ENCODE measurements around the gene MLX.
A peak's percentile ranks its signal among the peaks of the same experiment; 100 is the strongest.

MLX gene

GRCh38 chr17:42564815-42565522, 1.9 kb upstream of the MLX start:
- H3K27ac Mint-ChIP-seq: peak overlapping the region in 1 of 3 experiments; percentile 33
- no peaks in the 10 kb centered on the region for H3K27me3 Mint-ChIP-seq (ENCODE audit: low read depth)
- no peaks in the 10 kb centered on the region for H3K9me3 Mint-ChIP-seq
- H3K4me3 Mint-ChIP-seq: peak overlapping the region; percentile 71 to 97 (median 95)
- H3K36me3 Mint-ChIP-seq (ENCODE audit: low read depth): peaks cover 17% of the 10 kb centered on the region
- no peak for TF ChIP-seq CTCF (IDR thresholded peaks at IDR 0.05; ENCODE audit: unreplicated experiment in 3 of 3)
- H3K4me1 Mint-ChIP-seq: peaks cover 17% of the 10 kb centered on the region

GRCh38 chr17:42565523-42566214, 1.2 kb upstream of the MLX start:
- Mint-ChIP-seq H3K27me3 (ENCODE audit: low read depth) (no peaks in the 10 kb centered on the region), H3K4me3 (peak overlapping the region; percentile 93 to 97 (median 96)), H3K27ac (peak overlapping the region in 2 of 3 experiments; percentile 75 to 89), H3K9me3 (no peaks in the 10 kb centered on the region), H3K36me3 (ENCODE audit: low read depth) (peaks cover 23% of the 10 kb centered on the region), H3K4me1 (peaks cover 17% of the 10 kb centered on the region)
- no peak for TF ChIP-seq CTCF (IDR thresholded peaks at IDR 0.05; ENCODE audit: unreplicated experiment in 3 of 3)

GRCh38 chr17:42566215-42566882, 551 bp upstream of the MLX start:
- Mint-ChIP-seq H3K4me3 (peak overlapping the region; percentile 93 to 97 (median 96)), H3K27ac (peak overlapping the region; percentile 75 to 89 (median 88)), H3K27me3 (ENCODE audit: low read depth) (no peaks in the 10 kb centered on the region), H3K36me3 (ENCODE audit: low read depth) (peaks cover 30% of the 10 kb centered on the region), H3K4me1 (peaks cover 17% of the 10 kb centered on the region), H3K9me3 (no peaks in the 10 kb centered on the region)
- no peak for TF ChIP-seq CTCF (IDR thresholded peaks at IDR 0.05; ENCODE audit: unreplicated experiment in 3 of 3)

DNA sequence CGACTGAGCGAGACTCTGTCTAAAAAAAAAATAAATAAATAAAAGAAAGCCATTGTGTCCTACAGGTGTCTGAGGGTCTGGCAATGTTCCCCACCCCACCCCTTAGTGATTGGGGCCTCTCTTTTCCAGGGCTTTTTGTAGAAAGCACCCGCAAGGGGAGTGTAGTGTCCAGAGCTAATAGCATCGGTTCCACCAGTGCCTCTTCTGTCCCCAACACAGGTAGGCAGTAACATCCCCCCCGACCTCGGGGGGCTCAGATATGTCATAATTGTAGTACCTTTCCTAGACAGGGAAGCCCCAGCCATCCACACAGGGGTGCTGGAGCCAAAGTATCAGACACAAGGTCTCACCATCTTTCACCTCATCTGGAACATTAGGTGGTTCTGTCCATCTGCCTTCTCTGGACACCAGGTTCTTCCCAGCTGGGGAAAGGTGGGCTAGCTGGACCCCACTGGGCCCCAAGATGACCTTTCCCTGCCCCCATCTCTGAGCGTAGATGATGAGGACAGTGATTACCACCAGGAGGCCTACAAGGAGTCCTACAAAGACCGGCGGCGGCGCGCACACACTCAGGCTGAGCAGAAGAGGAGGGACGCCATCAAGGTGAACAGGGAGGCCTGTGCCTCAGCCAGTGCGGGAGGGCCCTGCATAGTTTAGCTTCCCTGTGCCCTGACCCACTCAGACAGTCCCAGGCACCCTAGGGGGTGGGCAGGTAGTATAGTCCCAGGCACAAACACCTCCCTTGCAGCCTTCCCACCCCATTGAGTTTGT, 1.6 kb downstream of the MLX start:
- Mint-ChIP-seq H3K27ac (no peak overlapping the region), H3K4me3 (peak overlapping the region; percentile 67 to 93 (median 71)), H3K36me3 (ENCODE audit: low read depth) (peaks cover 49% of the 10 kb centered on the region), H3K27me3 (ENCODE audit: low read depth) (no peaks in the 10 kb centered on the region), H3K9me3 (no peaks in the 10 kb centered on the region), H3K4me1 (peaks cover 9% of the 10 kb centered on the region)
- TF ChIP-seq CTCF (IDR thresholded peaks at IDR 0.05; ENCODE audit: unreplicated experiment in 3 of 3): no peak

DNA sequence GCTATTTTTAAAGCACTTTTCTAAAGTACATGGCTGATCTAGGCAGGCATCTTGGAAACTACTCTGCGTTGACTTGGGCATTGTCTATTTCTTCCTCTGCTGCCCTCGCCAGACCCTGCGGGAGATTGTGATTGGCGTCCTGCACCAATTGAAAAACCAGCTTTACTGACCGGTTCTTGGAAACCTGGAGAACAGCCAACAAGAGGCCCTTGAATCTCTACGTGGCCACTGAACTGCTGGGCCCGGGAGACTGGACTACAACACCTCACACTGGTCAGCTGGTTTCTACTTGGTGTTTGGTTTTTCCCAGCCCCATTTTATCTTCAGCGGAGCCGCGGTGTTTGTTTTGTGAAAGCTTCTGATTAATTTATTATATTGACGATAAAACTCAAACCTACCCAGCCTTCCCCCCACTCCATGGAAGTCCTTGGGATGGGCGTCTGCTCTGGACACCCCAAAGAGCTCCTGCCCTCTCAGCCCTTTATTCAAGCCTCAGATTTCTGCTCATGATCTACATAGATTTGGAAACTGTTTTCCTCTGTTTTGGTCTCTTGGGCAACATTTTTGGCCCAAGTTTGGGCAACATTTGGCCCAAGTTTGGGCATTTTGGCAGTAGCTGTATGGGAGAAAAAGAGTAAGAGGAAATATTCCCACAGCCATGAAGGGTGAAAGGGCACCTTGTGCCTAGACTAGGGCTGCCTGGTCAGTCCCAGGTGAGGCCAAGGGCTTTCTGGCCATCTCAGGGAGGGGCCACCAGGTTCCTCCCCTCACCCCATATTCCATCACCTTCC, 4.7 kb downstream of the MLX start:
- Mint-ChIP-seq H3K4me1 (peaks cover 19% of the 10 kb centered on the region), H3K9me3 (no peaks in the 10 kb centered on the region), H3K36me3 (ENCODE audit: low read depth) (peaks cover 66% of the 10 kb centered on the region), H3K27ac (no peak overlapping the region), H3K4me3 (peak overlapping the region in 1 of 3 experiments; percentile 43), H3K27me3 (ENCODE audit: low read depth) (no peaks in the 10 kb centered on the region)
- no peak for TF ChIP-seq CTCF (IDR thresholded peaks at IDR 0.05; ENCODE audit: unreplicated experiment in 3 of 3)

Measured in nephron (organoid).